Upper lobe of left lung (tissue), 6 donors: ENCODE measurements around the gene D2HGDH. TPM values are rescaled to one million over a fixed set of nuclear protein-coding genes. Genes with fewer than 3 reads are reported as not detected.

Source experiments
- ATAC-seq, 2 donors: fragments of 200-7000 bp; cut with Tn5 transposase; one replicate each; pipeline ENCODE4 v1.9.1; 2022; ENCODE audit warnings: mild to moderate bottlenecking in 2 of 2, moderate library complexity in 2 of 2; ENCODE audit not compliant: low FRiP score in 2 of 2
- DNase-seq, 2 donors: peaks; one replicate each; pipeline ENCODE4 v3.0.0-alpha.2; 2019 to 2020
- H3K27ac ChIP-seq, 4 donors: fragments of 200-600 bp; sonication (generic); one replicate each; pipeline ENCODE4 v1.5.1; 2016 to 2019
- H3K27me3 ChIP-seq, 4 donors: fragments of 200-600 bp; sonication (generic); one replicate each; pipeline ENCODE4 v1.5.1; 2017 to 2019
- H3K36me3 ChIP-seq, 4 donors: fragments of 200-600 bp; sonication (generic); one replicate each; pipeline ENCODE4 v1.5.1; 2016 to 2019
- H3K4me1 ChIP-seq, 4 donors: fragments of 200-600 bp; sonication (generic); one replicate each; pipeline ENCODE4 v1.5.1; 2018 to 2019
- H3K4me3 ChIP-seq, 4 donors: fragments of 200-600 bp; sonication (generic); one replicate each; pipeline ENCODE4 v1.5.1; 2017 to 2019; ENCODE audit warnings: mild to moderate bottlenecking in 2 of 4, moderate library complexity in 1 of 4
- H3K9me3 ChIP-seq, 4 donors: fragments of 200-600 bp; sonication (generic); one replicate each; pipeline ENCODE4 v1.5.1; 2018 to 2019
- EP300 ChIP-seq, 4 donors: sonication (generic); formaldehyde crosslinking; IDR thresholded peaks; one replicate each; pipeline ENCODE4 v1.5.1; 2017; ENCODE audit warnings: antibody characterized with exemption in 4 of 4, control low read depth in 2 of 4
- POLR2A ChIP-seq, 4 donors: fragments of 450-650 bp; IDR thresholded peaks; one replicate each; pipeline ENCODE4 v1.5.1; 2016 to 2017; ENCODE audit warnings: antibody characterized with exemption in 4 of 4, mild to moderate bottlenecking in 2 of 4
- POLR2AphosphoS5 ChIP-seq, 2 donors: sonication (generic); formaldehyde crosslinking; IDR thresholded peaks; one replicate each; pipeline ENCODE4 v1.5.1; 2017; ENCODE audit warnings: antibody characterized with exemption in 2 of 2
- WGBS, 2 donors: methylation state at CpG; one replicate each; pipeline ENCODE4 v1.1.5; 2017 to 2018; 5-methylcytosine and 5-hydroxymethylcytosine counted together
- total RNA-seq, 6 donors: library from RNA; depleted of rRNA in 4 of 6; stranded (reverse); fragments of >200 nt in 4 of 6; gene quantifications; one replicate each; pipeline versions ENCODE4 v1.1.0 to v1.2.1, GENCODE V29; 2016 to 2021
- TF ChIP-seq, protein P1 (sequence below), 6 experiments: fragments of 450-650 bp in 4 of 6; fragments of 200-600 bp in 2 of 6; sonication (generic) in 2 of 6; IDR thresholded peaks; one replicate each; pipeline ENCODE4 v1.5.1; 2016 to 2019; ENCODE audit warnings: antibody characterized with exemption in 6 of 6
- donor health status: DM: no; HTN: no; CAD: no; lungs with moderate emphysema.
- donor health status: DM: no; HTN: yes; CAD: no; lungs with severe emphysema.

D2HGDH gene
- total RNA-seq, 6 donors from 2014 or later: 12.5 to 155 (median 35.8) TPM

DNA sequence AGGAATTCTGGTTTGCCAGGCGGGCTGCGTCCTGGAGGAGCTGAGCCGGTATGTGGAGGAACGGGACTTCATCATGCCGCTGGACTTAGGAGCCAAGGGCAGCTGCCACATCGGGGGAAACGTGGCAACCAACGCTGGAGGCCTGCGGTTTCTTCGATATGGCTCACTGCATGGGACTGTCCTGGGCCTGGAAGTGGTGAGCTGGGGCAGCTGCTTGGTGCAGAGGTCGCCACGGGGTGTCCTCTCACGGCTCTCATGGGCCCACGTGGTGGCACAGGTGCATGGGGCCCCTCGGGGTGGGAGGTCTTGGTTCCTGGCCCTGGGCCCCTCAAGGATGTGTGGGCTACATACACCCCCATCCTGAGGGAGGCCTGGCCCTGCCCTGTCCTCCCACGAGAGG is 9.2 kb downstream of the D2HGDH start:
- Histone ChIP-seq H3K36me3 (peaks cover 0 to 30% (median 24%) of the 10 kb centered on the region in 4 donors), H3K4me1 (peaks cover 0 to 4% (median 2%) of the 10 kb centered on the region in 4 donors), H3K4me3 (no peak overlapping the region), H3K27ac (no peak overlapping the region), H3K27me3 (no peaks in the 10 kb centered on the region), H3K9me3 (no peaks in the 10 kb centered on the region)
- ATAC-seq (peak in 1 of 2 donors; percentile 12), DNase-seq (no peak)
- WGBS, 2 donors: 87 to 90% methylated on average over 3 to 16 of the region's 16 CpGs
- TF ChIP-seq POLR2AphosphoS5 (IDR thresholded peaks at IDR 0.05) (no peak), EP300 (IDR thresholded peaks at IDR 0.05) (no peak), POLR2A (IDR thresholded peaks at IDR 0.05) (no peak)
- TF ChIP-seq, protein P1, sequence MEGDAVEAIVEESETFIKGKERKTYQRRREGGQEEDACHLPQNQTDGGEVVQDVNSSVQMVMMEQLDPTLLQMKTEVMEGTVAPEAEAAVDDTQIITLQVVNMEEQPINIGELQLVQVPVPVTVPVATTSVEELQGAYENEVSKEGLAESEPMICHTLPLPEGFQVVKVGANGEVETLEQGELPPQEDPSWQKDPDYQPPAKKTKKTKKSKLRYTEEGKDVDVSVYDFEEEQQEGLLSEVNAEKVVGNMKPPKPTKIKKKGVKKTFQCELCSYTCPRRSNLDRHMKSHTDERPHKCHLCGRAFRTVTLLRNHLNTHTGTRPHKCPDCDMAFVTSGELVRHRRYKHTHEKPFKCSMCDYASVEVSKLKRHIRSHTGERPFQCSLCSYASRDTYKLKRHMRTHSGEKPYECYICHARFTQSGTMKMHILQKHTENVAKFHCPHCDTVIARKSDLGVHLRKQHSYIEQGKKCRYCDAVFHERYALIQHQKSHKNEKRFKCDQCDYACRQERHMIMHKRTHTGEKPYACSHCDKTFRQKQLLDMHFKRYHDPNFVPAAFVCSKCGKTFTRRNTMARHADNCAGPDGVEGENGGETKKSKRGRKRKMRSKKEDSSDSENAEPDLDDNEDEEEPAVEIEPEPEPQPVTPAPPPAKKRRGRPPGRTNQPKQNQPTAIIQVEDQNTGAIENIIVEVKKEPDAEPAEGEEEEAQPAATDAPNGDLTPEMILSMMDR (IDR thresholded peaks at IDR 0.05): no peak

DNA sequence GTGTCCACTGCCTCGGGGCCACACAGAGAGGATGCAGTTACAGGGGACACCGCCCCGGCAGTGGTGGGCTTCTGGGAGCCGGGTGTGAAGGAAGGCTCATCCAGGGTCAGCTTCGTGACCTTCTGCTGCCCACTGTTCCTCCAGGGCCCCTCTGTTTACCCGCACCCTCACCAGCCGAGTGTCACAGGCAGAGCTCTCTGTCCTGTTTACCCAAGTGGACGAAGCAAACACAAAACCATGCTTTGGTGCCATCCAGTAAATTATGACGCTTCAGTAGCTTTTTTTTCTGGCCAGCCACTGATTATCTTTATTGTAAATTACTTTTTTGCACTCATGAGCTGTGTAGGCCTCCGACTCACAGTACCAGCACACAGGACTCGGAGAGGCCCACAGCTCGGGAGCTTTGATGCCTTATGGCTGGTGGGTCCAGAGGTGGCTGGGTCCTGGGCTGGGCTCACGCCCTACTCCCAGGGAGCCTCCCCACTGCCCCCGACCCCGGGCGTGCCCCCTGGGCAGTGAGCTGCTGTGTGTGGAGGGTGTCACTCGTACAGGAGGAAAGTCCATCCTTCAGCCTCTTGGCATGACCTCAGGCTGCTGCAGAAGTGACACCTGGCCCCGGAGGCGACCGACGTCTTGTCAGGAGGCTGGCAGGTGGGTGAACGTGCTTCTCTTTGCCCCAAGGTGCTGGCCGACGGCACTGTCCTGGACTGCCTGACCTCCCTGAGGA is 9.8 kb downstream of the D2HGDH start:
- Histone ChIP-seq H3K27ac (no peak overlapping the region), H3K36me3 (peaks cover 0 to 35% (median 27%) of the 10 kb centered on the region in 4 donors), H3K27me3 (no peaks in the 10 kb centered on the region), H3K4me1 (peaks cover 0 to 4% (median 2%) of the 10 kb centered on the region in 4 donors), H3K4me3 (no peak overlapping the region), H3K9me3 (no peaks in the 10 kb centered on the region)
- WGBS, 2 donors: 94 to 95% methylated on average over 17 to 24 of the region's 24 CpGs
- DNase-seq (peak in 1 of 2 donors; percentile 77), ATAC-seq (no peak)
- TF ChIP-seq, protein P1 (IDR thresholded peaks at IDR 0.05): no peak
- TF ChIP-seq POLR2A (IDR thresholded peaks at IDR 0.05): no peak
- TF ChIP-seq EP300 (IDR thresholded peaks at IDR 0.05): no peak
- TF ChIP-seq POLR2AphosphoS5 (IDR thresholded peaks at IDR 0.05): no peak

DNA sequence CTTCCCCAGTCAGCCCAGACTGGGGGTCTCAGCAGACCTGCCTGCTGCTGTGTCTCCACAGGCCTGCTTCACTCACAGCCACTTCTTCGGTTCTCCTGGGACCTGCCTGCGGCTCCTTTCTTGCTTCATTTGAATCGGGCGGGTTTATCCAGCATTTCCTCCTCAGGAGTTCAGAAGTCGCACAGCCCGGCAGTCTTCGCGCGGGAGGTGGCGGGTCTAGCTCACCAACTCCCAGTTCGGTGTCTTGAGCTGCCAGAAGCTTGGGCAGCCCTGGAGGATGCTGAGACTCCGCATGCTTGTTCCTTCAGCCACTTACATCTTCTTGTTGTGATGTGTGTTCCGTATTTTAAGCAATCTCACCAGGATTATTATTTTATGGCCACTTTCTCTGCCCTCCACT is 10.8 kb downstream of the D2HGDH start:
- Histone ChIP-seq H3K27me3 (no peaks in the 10 kb centered on the region), H3K4me3 (no peak overlapping the region), H3K9me3 (no peaks in the 10 kb centered on the region), H3K27ac (no peak overlapping the region), H3K4me1 (peaks cover 0 to 5% (median 4%) of the 10 kb centered on the region in 4 donors), H3K36me3 (peaks cover 0 to 37% (median 29%) of the 10 kb centered on the region in 4 donors)
- TF ChIP-seq, protein P1 (IDR thresholded peaks at IDR 0.05): no peak
- TF ChIP-seq POLR2A (IDR thresholded peaks at IDR 0.05) (no peak), POLR2AphosphoS5 (IDR thresholded peaks at IDR 0.05) (no peak), EP300 (IDR thresholded peaks at IDR 0.05) (no peak)
- 96 to 97% methylated on average over 13 of the region's 13 CpGs for WGBS, 2 donors
- DNase-seq: no peak
- no peak for ATAC-seq

DNA sequence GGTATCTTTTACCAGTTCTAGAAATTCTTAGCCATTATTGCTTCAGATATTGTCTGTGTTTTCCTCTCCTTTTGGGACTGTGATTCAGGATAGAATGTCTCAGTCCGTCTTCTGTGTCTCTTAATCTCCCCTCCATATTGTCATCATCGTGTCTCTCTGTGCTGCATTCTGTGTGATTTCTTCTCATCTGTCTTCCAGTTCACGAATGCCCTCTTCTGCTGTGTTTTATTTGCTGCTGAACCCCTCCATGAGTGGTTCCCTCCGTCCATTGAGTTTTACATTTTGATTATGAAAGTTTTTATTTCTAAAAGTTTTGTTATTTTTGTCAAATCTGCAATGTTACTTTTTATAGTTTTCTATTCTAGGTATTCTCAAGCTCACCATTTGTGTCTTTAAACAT is 11.7 kb downstream of the D2HGDH start:
- no peak for ATAC-seq

More for the DNA sequence above, 11.7 kb downstream of the D2HGDH start:
- no peaks in the 10 kb centered on the region for H3K27me3 ChIP-seq
- no peak overlapping the region for H3K4me3 ChIP-seq
- no peak for DNase-seq
- peaks cover 0 to 12% (median 0%) of the 10 kb centered on the region in 4 donors for H3K4me1 ChIP-seq
- no peaks in the 10 kb centered on the region for H3K9me3 ChIP-seq
- TF ChIP-seq, protein P1 (IDR thresholded peaks at IDR 0.05): no peak
- TF ChIP-seq POLR2A (IDR thresholded peaks at IDR 0.05) (no peak), EP300 (IDR thresholded peaks at IDR 0.05) (no peak), POLR2AphosphoS5 (IDR thresholded peaks at IDR 0.05) (no peak)
- H3K36me3 ChIP-seq: peaks cover 0 to 44% (median 30%) of the 10 kb centered on the region in 4 donors
- 94 to 98% methylated on average over 4 of the region's 4 CpGs for WGBS, 2 donors
- H3K27ac ChIP-seq: no peak overlapping the region
